H1 (cell line): ENCODE measurements around the gene CD164. TPM values are rescaled to one million over a fixed set of nuclear protein-coding genes. Genes with fewer than 3 reads are reported as not detected.

Source experiments
- CTCF ChIA-PET: fragments of 300-600 bp; sonication (Branson Sonifier 250); formaldehyde crosslinking; loops from one replicate; lab custom pipeline; 2021; ENCODE audit not compliant: partially characterized antibody; lab: Charles Lee
- POLR2A ChIA-PET: fragments of 300-600 bp; sonication (Branson Sonifier 250); formaldehyde crosslinking; loops from one replicate; lab custom pipeline; 2021; ENCODE audit warnings: inconsistent platforms; ENCODE audit not compliant: partially characterized antibody; lab: Charles Lee
- DNase-seq, 2 experiments: peaks; one replicate each; pipeline versions ENCODE4 v3.0.0 to v3.0.0-alpha.2; 2010 to 2022; ENCODE audit warnings: low spot score in 2 of 2, low read depth in 1 of 2, mixed read lengths in 1 of 2
- FAIRE-seq: peaks from 2 replicates; lab custom pipeline; 2011; peaks lifted over from hg19 to GRCh38; lab: Jason Lieb, UNC
- H2AFZ ChIP-seq: 2 replicates; pipeline ENCODE4 v1.8.1; 2012; ENCODE audit warnings: low read length, inconsistent platforms
- H2AK5ac ChIP-seq: 2 replicates; pipeline ENCODE4 v1.6.1; 2013; ENCODE audit warnings: low read depth, low read length
- H2BK120ac ChIP-seq: replicated peaks from 2 replicates; pipeline ENCODE3; 2013; ENCODE audit warnings: low read depth, low read length, inconsistent platforms
- H2BK12ac ChIP-seq: 2 replicates; pipeline ENCODE4 v1.6.1; 2013; ENCODE audit warnings: low read depth, low read length
- H2BK15ac ChIP-seq: 2 replicates; pipeline ENCODE4 v1.6.1; 2013; ENCODE audit warnings: low read length
- H2BK20ac ChIP-seq: 2 replicates; pipeline ENCODE4 v1.6.1; 2013; ENCODE audit warnings: low read length
- H2BK5ac ChIP-seq: 2 replicates; pipeline ENCODE4 v1.6.1; 2013; ENCODE audit warnings: low read depth, low read length
- H3K14ac ChIP-seq: 2 replicates; pipeline ENCODE4 v1.6.1; 2013; ENCODE audit warnings: inconsistent platforms; ENCODE audit not compliant: insufficient read length
- H3K18ac ChIP-seq: 2 replicates; pipeline ENCODE4 v1.6.1; 2013; ENCODE audit warnings: low read length; ENCODE audit errors: extremely low read depth
- H3K23ac ChIP-seq: 2 replicates; pipeline ENCODE4 v1.6.1; 2013; ENCODE audit warnings: inconsistent platforms; ENCODE audit not compliant: insufficient read length
- H3K23me2 ChIP-seq: 2 replicates; pipeline ENCODE4 v1.6.1; 2013; ENCODE audit warnings: low read depth, low read length
- H3K27ac ChIP-seq: 2 replicates; pipeline ENCODE4 v1.6.1; 2011; ENCODE audit warnings: low read depth, low read length, inconsistent platforms
- H3K27me3 ChIP-seq, 4 experiments: replicated peaks in 1 of 4; 1 replicate in 1 of 4; 2 replicates in 3 of 4; pipeline versions ENCODE4 v1.6.1 to v1.8.1; 2011 to 2013; ENCODE audit warnings: low read length in 3 of 4, mild to moderate bottlenecking in 3 of 4, inconsistent platforms in 2 of 4, mixed read lengths in 2 of 4, moderate library complexity in 1 of 4; ENCODE audit not compliant: control insufficient read depth in 3 of 4, insufficient read depth in 3 of 4; ENCODE audit errors: extremely low read depth in 1 of 4
- H3K36me3 ChIP-seq, 4 experiments: 2 replicates each; pipeline versions ENCODE4 v1.6.1 to v1.8.1; 2011 to 2013; ENCODE audit warnings: mild to moderate bottlenecking in 4 of 4, low read length in 3 of 4, moderate library complexity in 2 of 4, control low read depth in 1 of 4, inconsistent platforms in 1 of 4; ENCODE audit not compliant: insufficient read depth in 4 of 4, control insufficient read depth in 2 of 4
- H3K4ac ChIP-seq: replicated peaks from 2 replicates; pipeline ENCODE3; 2013; ENCODE audit warnings: low read length, low read depth, mixed read lengths, inconsistent platforms; ENCODE audit not compliant: insufficient read length
- H3K4me1 ChIP-seq, 4 experiments: replicated peaks in 1 of 4; 1 replicate in 1 of 4; 2 replicates in 3 of 4; pipeline versions ENCODE4 v1.6.1 to v1.8.1; 2011 to 2013; ENCODE audit warnings: low read length in 3 of 4, inconsistent platforms in 2 of 4, mixed read lengths in 1 of 4; ENCODE audit not compliant: insufficient read depth in 4 of 4, control insufficient read depth in 3 of 4
- H3K4me2 ChIP-seq, 2 experiments: 2 replicates each; pipeline versions ENCODE4 v1.6.1 to v1.8.1; 2011 to 2013; ENCODE audit warnings: low read depth in 2 of 2, low read length in 2 of 2, control low read depth in 1 of 2, inconsistent platforms in 1 of 2, mild to moderate bottlenecking in 1 of 2; ENCODE audit not compliant: insufficient read depth in 1 of 2
- H3K4me3 ChIP-seq, 4 experiments: fragments of 200-600, 300-600 bp in 1 of 4; sonication (generic), shearing (Covaris generic), sonication (Bioruptor Twin) in 1 of 4; 2 replicates each; pipeline versions ENCODE4 v1.5.1 to v1.8.1; 2011 to 2016; ENCODE audit warnings: low read length in 4 of 4, low read depth in 3 of 4, control low read depth in 2 of 4, inconsistent platforms in 2 of 4, mild to moderate bottlenecking in 2 of 4, mixed read lengths in 1 of 4, moderate library complexity in 1 of 4; ENCODE audit not compliant: insufficient read depth in 2 of 4; ENCODE audit errors: extremely low read depth in 1 of 4
- H3K56ac ChIP-seq: replicated peaks from 2 replicates; pipeline ENCODE3; 2013; ENCODE audit warnings: low read depth, mild to moderate bottlenecking, mixed read lengths, low read length, inconsistent platforms; ENCODE audit not compliant: insufficient read length
- H3K79me1 ChIP-seq: 2 replicates; pipeline ENCODE4 v1.6.1; 2013; ENCODE audit warnings: low read depth, low read length, control low read depth
- H3K79me2 ChIP-seq, 2 experiments: 2 replicates each; pipeline versions ENCODE4 v1.6.1 to v1.8.1; 2012 to 2013; ENCODE audit warnings: low read length in 2 of 2, mild to moderate bottlenecking in 2 of 2, inconsistent platforms in 1 of 2; ENCODE audit not compliant: insufficient read depth in 2 of 2, control insufficient read depth in 1 of 2
- H3K9ac ChIP-seq, 4 experiments: replicated peaks in 1 of 4; 1 replicate in 1 of 4; 2 replicates in 3 of 4; pipeline versions ENCODE4 v1.6.1 to v1.8.1; 2011 to 2013; ENCODE audit warnings: low read depth in 3 of 4, low read length in 3 of 4, control low read depth in 2 of 4, mild to moderate bottlenecking in 2 of 4, moderate library complexity in 2 of 4, inconsistent platforms in 1 of 4; ENCODE audit errors: extremely low read depth in 1 of 4
- H3K9me3 ChIP-seq, 2 experiments: 2 replicates each; pipeline versions ENCODE4 v1.6.1 to v1.8.1; 2012 to 2013; ENCODE audit warnings: mild to moderate bottlenecking in 2 of 2, moderate library complexity in 2 of 2, control low read depth in 1 of 2, inconsistent platforms in 1 of 2, low read depth in 1 of 2, low read length in 1 of 2, mixed read lengths in 1 of 2; ENCODE audit not compliant: insufficient read depth in 2 of 2
- H4K20me1 ChIP-seq, 2 experiments: replicated peaks in 1 of 2; 2 replicates each; pipeline versions ENCODE3 to v1.8.1; 2011 to 2013; ENCODE audit warnings: inconsistent platforms in 2 of 2, low read length in 2 of 2, mild to moderate bottlenecking in 1 of 2; ENCODE audit not compliant: insufficient read depth in 2 of 2, control insufficient read depth in 1 of 2
- H4K5ac ChIP-seq: 2 replicates; pipeline ENCODE4 v1.6.1; 2013; ENCODE audit warnings: low read length, low read depth, mixed read lengths, inconsistent platforms; ENCODE audit not compliant: insufficient read length
- H4K8ac ChIP-seq: 2 replicates; pipeline ENCODE4 v1.8.0; 2013; ENCODE audit warnings: mild to moderate bottlenecking, moderate library complexity, low read length, inconsistent platforms; ENCODE audit not compliant: insufficient read depth; ENCODE audit errors: extremely low read depth
- H4K91ac ChIP-seq: replicated peaks from 2 replicates; pipeline ENCODE3; 2013; ENCODE audit warnings: low read length, mixed read lengths, inconsistent platforms; ENCODE audit not compliant: insufficient read length
- BCL11A ChIP-seq, 2 experiments: IDR thresholded peaks; one replicate each; pipeline ENCODE4 v1.6.1; 2011; ENCODE audit warnings: low read depth in 2 of 2, low read length in 2 of 2, mild to moderate bottlenecking in 2 of 2
- CBX5 ChIP-seq: fragments of 300-800, 300-1000 bp; sonication (generic); IDR thresholded peaks from 2 replicates; pipeline ENCODE4 v1.7.1; 2016; ENCODE audit warnings: antibody characterized with exemption, low read length, low read depth
- CREB1 ChIP-seq: IDR thresholded peaks from 2 replicates; pipeline ENCODE4 v1.6.1; 2012; ENCODE audit warnings: inconsistent platforms
- CTBP2 ChIP-seq: IDR thresholded peaks from 2 replicates; pipeline ENCODE4 v1.7.0; 2011; ENCODE audit warnings: borderline replicate concordance, mild to moderate bottlenecking, moderate library complexity, mixed read lengths, low read length; ENCODE audit not compliant: insufficient read depth, insufficient read length
- PHF8 ChIP-seq: fragments of 200-600 bp; sonication (generic); conservative IDR thresholded peaks from 2 replicates; pipeline ENCODE4 v1.7.1; 2012; ENCODE audit warnings: low read depth, mild to moderate bottlenecking, inconsistent platforms, low read length, moderate library complexity
- RFX5 ChIP-seq: IDR thresholded peaks from 2 replicates; pipeline ENCODE4 v1.6.1; 2011; ENCODE audit warnings: low read depth, low read length, improper control_type of control experiment, borderline replicate concordance
- SIN3A ChIP-seq, 2 experiments: IDR thresholded peaks in 1 of 2; conservative IDR thresholded peaks in 1 of 2; 2 replicates each; pipeline ENCODE4 v1.6.1; 2011 to 2012; ENCODE audit warnings: low read length in 2 of 2, improper control_type of control experiment in 1 of 2, low read depth in 1 of 2, mild to moderate bottlenecking in 1 of 2
- SIRT6 ChIP-seq: IDR thresholded peaks from one replicate; pipeline ENCODE4 v1.7.1; 2012; ENCODE audit warnings: low read length, inconsistent platforms
- SP1 ChIP-seq: IDR thresholded peaks from 2 replicates; pipeline ENCODE4 v1.6.1; 2011; ENCODE audit warnings: low read depth, low read length
- SUZ12 ChIP-seq: fragments of 200-600 bp; sonication (generic); IDR thresholded peaks from 2 replicates; pipeline ENCODE4 v1.6.1; 2012; ENCODE audit warnings: mild to moderate bottlenecking, inconsistent platforms, low read length, moderate library complexity, mixed read lengths
- TAF7 ChIP-seq: optimal IDR thresholded peaks from 2 replicates; pipeline ENCODE3; 2011; ENCODE audit warnings: low read depth, mild to moderate bottlenecking, inconsistent platforms, low read length, moderate library complexity, borderline replicate concordance
- YY1 ChIP-seq: IDR thresholded peaks from 2 replicates; pipeline ENCODE4 v1.6.1; 2011; ENCODE audit warnings: low read depth, mild to moderate bottlenecking, low read length
- WGBS, 2 experiments: shearing (Covaris generic) in 1 of 2; methylation state at CpG; one replicate each; pipeline versions ENCODE4 v1.1.6 to v1.1.7; 2013 to 2015; ENCODE audit warnings: low lambda C conversion rate in 2 of 2, mixed read lengths in 2 of 2, inconsistent platforms in 1 of 2, low coverage in 1 of 2, missing lambda C conversion rate in 1 of 2; ENCODE audit not compliant: insufficient replicate concordance in 2 of 2, insufficient coverage in 1 of 2, insufficient read length in 1 of 2; ENCODE audit errors: extremely low coverage in 1 of 2, missing lambda C conversion rate in 1 of 2; 5-methylcytosine and 5-hydroxymethylcytosine counted together
- polyA plus RNA-seq, 7 experiments: library from polyadenylated mRNA; depleted of rRNA in 3 of 7; stranded (reverse) in 5 of 7; unstranded in 2 of 7; fragments of >200 nt in 5 of 7; fragments of 200-250 nt in 2 of 7; gene quantifications; 1 replicate in 5 of 7; 2 replicates in 1 of 7; 4 replicates in 1 of 7; pipeline versions ENCODE4 v1.2.1 to v1.2.3, GENCODE V29; 2011 to 2013; ENCODE audit warnings: missing spikeins in 2 of 7, mixed read lengths in 2 of 7
- total RNA-seq: library from RNA; stranded (reverse); fragmentation: NEBNext Ultra II Directional; extraction: Animal tissue kit (Norgen Biotek cat#: 25700); gene quantifications from 2 replicates; pipeline ENCODE4 v1.2.1, GENCODE V29; 2021

Gene CD164
- total and polyA plus RNA-seq, 2 of the 8 experiments (the other 6 are each of a cell fraction or from before 2014, with no cell fraction given): 69.3 to 94.3 TPM

DNA sequence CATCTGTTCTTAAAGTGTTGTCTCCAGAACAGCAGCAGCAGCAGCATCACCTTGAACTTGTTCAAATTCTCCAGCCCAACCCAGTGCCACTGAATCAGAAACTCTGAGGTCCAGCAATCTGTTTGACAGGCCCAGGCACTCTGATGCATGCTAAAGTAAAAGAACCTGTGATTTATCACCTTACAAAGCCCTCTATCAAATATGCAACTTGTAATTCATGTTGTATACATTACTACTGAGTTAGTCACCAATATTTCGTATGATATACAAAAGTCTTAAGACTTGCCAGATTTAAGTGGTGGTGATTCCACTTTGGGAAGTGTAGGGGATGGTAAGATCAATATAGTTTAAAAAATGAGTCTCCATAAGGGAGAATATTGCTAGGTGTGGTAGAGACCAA, 6.0 kb upstream of the CD164 start:
- no peak overlapping the region for H2AK5ac ChIP-seq
- H4K5ac ChIP-seq: no peak overlapping the region
- no peak overlapping the region for H2BK20ac ChIP-seq
- H3K56ac ChIP-seq: no peak overlapping the region
- CTCF ChIA-PET: interaction anchor here (1.1 kb wide), 1 partner anchor 201 kb away, joined by 3 read pairs; no protein-coding TSS in a partner anchor
- H3K36me3 ChIP-seq: no peaks in the 10 kb centered on the region
- H4K20me1 ChIP-seq: no peaks in the 10 kb centered on the region
- no peak overlapping the region for H3K9ac ChIP-seq
- DNase-seq: no peak
- no peak overlapping the region for H3K23ac ChIP-seq
- H2AFZ ChIP-seq: no peak overlapping the region
- POLR2A ChIA-PET: no interaction called here
- no peak overlapping the region for H2BK15ac ChIP-seq
- no peak overlapping the region for H3K14ac ChIP-seq
- H4K91ac ChIP-seq: no peak overlapping the region
- H3K27me3 ChIP-seq: no peaks in the 10 kb centered on the region
- no peak overlapping the region for H3K4me2 ChIP-seq
- 74% methylated on average over 1 of the region's 1 CpG; no CpG with 5 or more reads in 1 of the 2 experiments for WGBS, 2 experiments
- peaks cover 0 to 5% (median 0%) of the 10 kb centered on the region in 4 experiments; a peak in 1 of 7 replicates for H3K4me1 ChIP-seq
- TF ChIP-seq SIN3A (conservative IDR thresholded peaks at IDR 0.05 in 1 of 2, IDR thresholded peaks at IDR 0.05 in 1 of 2; ENCODE audit: low read depth in 1 of 2, low read length in 2 of 2) (no peak), CTBP2 (no peak), TAF7 (no peak), RFX5 (no peak), BCL11A (IDR thresholded peaks at IDR 0.05; ENCODE audit: low read depth in 2 of 2, low read length in 2 of 2) (no peak), CREB1 (no peak), SP1 (no peak), SUZ12 (no peak), SIRT6 (no peak), CBX5 (no peak), YY1 (no peak), PHF8 (no peak)
- H3K23me2 ChIP-seq: no peaks in the 10 kb centered on the region
- H3K79me2 ChIP-seq: no peaks in the 10 kb centered on the region
- no peak overlapping the region for H4K8ac ChIP-seq
- H3K4ac ChIP-seq: no peak overlapping the region
- no peaks in the 10 kb centered on the region for H3K79me1 ChIP-seq
- no peak overlapping the region for H3K18ac ChIP-seq
- H3K9me3 ChIP-seq: no peaks in the 10 kb centered on the region
- H2BK5ac ChIP-seq: no peak overlapping the region
- H2BK120ac ChIP-seq: no peak overlapping the region
- no peak for FAIRE-seq
- no peak overlapping the region for H3K27ac ChIP-seq
- no peak overlapping the region for H2BK12ac ChIP-seq
- H3K4me3 ChIP-seq: no peak overlapping the region
